MM.1S (cell line): Measurements from ENCODE around the gene FBXO39.

Source experiments
- EZH2phosphoT487 ChIP-seq: fragments of 300-600 bp; sonication (generic); IDR thresholded peaks from 2 replicates; pipeline ENCODE4 v1.6.1; 2018; ENCODE audit warnings: antibody characterized with exemption, low read length
- TF ChIP-seq, protein P1 (sequence below): fragments of 300-600 bp; sonication (generic); IDR thresholded peaks from 2 replicates; pipeline ENCODE4 v1.5.1; 2016; ENCODE audit warnings: antibody characterized with exemption, low read length, mixed read lengths

DNA sequence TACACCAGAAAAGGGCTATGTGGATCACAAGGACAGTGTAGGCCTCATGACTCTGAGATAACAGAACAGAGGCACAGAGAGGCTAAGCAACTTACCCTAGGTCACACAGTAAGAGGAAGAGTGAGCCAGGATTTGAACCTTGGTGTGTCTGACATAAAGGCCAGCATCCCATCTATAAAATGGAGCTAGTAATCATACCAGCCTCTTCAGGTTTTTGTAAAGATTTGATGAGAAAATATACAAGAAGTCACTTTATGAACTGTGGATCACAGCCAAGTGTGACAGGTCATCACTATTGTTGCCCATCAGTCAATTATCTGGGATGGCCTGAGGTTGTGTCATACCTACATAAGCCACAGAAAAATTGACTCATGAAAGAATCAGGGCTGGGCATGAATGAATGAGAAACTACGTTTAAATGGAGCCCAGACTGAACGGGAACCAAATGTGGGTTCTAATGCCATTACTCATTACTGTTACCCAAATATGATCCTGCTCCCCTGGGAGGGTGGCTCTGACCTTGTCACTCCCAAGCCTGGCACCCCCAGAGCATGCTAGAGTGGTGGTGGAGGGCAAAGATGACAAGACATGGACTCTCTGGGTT, 21.0 kb downstream of the FBXO39 start:
- TF ChIP-seq, protein P1, sequence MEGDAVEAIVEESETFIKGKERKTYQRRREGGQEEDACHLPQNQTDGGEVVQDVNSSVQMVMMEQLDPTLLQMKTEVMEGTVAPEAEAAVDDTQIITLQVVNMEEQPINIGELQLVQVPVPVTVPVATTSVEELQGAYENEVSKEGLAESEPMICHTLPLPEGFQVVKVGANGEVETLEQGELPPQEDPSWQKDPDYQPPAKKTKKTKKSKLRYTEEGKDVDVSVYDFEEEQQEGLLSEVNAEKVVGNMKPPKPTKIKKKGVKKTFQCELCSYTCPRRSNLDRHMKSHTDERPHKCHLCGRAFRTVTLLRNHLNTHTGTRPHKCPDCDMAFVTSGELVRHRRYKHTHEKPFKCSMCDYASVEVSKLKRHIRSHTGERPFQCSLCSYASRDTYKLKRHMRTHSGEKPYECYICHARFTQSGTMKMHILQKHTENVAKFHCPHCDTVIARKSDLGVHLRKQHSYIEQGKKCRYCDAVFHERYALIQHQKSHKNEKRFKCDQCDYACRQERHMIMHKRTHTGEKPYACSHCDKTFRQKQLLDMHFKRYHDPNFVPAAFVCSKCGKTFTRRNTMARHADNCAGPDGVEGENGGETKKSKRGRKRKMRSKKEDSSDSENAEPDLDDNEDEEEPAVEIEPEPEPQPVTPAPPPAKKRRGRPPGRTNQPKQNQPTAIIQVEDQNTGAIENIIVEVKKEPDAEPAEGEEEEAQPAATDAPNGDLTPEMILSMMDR = no peak
- no peak for TF ChIP-seq EZH2phosphoT487
